Measurements from ENCODE around the gene EPYC.

- no peak for TF ChIP-seq CTCF (conservative IDR thresholded peaks at IDR 0.05; ENCODE audit: low read depth, low read length)
- no peak for TF ChIP-seq EZH2 (IDR thresholded peaks at IDR 0.05; ENCODE audit: borderline replicate concordance, low read depth, low read length, poor library complexity, severe bottlenecking)
These were observed 47.3 kb upstream of the EPYC start for GRCh38 chr12:91052026-91052425.
